GM12878 (cell line): ENCODE measurements around the gene DCAF17.

Source experiments
- CTCF ChIP-seq, 3 experiments: IDR thresholded peaks in 2 of 3; conservative IDR thresholded peaks in 1 of 3; 2 replicates each; pipeline ENCODE4 v1.5.1; 2011; ENCODE audit warnings: low read depth in 3 of 3, low read length in 3 of 3, mild to moderate bottlenecking in 3 of 3, control low read depth in 2 of 3, moderate library complexity in 2 of 3, inconsistent platforms in 1 of 3, mixed read lengths in 1 of 3; ENCODE audit not compliant: control insufficient read depth in 2 of 3, insufficient read depth in 1 of 3; ENCODE audit errors: extremely low read depth in 1 of 3
- ESRRA ChIP-seq: IDR thresholded peaks from 2 replicates; pipeline ENCODE4 v1.6.1; 2012; ENCODE audit warnings: mild to moderate bottlenecking, low read length, improper control_type of control experiment
- RAD21 ChIP-seq: IDR thresholded peaks from 2 replicates; pipeline ENCODE4 v1.6.1; 2011; ENCODE audit warnings: mild to moderate bottlenecking, low read depth, low read length, moderate library complexity; ENCODE audit not compliant: insufficient read depth

- TF ChIP-seq RAD21, result no peak
- TF ChIP-seq CTCF (IDR thresholded peaks at IDR 0.05 in 2 of 3, conservative IDR thresholded peaks at IDR 0.05 in 1 of 3; ENCODE audit: control insufficient read depth in 2 of 3, extremely low read depth in 1 of 3, insufficient read depth in 1 of 3, low read depth in 3 of 3, low read length in 3 of 3), result no peak
- no peak for TF ChIP-seq ESRRA
Measured at GRCh38 chr2:171410101-171410500, 23.9 kb upstream of the DCAF17 start.
